ENCODE data around the gene NUDT19. TPM values are rescaled to one million over a fixed set of nuclear protein-coding genes. Genes with fewer than 3 reads are reported as not detected.

The NUDT19 gene
- total RNA-seq, 1 experiment from 2014 or later: 6.1 TPM

GRCh38 chr19:32676895-32677359 is 14.7 kb upstream of the NUDT19 start:
- Histone ChIP-seq H4K91ac (ENCODE audit: insufficient read length, low read depth, low read length) (no peak overlapping the region), H3K27ac (ENCODE audit: insufficient read length, low read depth, low read length) (no peak overlapping the region), H3K23me2 (ENCODE audit: insufficient read length, low read depth, low read length, poor library complexity, severe bottlenecking) (peaks cover 9% of the 10 kb centered on the region), H3K18ac (ENCODE audit: insufficient read length, low read depth, low read length) (no peak overlapping the region), H4K8ac (replicated peaks; ENCODE audit: insufficient read length, low read depth, low read length) (no peak overlapping the region), H4K20me1 (ENCODE audit: control insufficient read depth, insufficient read depth, insufficient read length) (no peaks in the 10 kb centered on the region), H3K4me2 (ENCODE audit: insufficient read depth, insufficient read length, low read length) (peak overlapping the region; percentile 35), H2BK20ac (ENCODE audit: low read depth, low read length, poor library complexity, severe bottlenecking) (no peak overlapping the region), H3K23ac (ENCODE audit: insufficient read length, low read depth, low read length) (no peak overlapping the region), H2AK5ac (ENCODE audit: insufficient read length, low read length) (no peak overlapping the region), H2BK120ac (ENCODE audit: low read depth, low read length, poor library complexity, severe bottlenecking) (no peak overlapping the region), H2AFZ (ENCODE audit: low read length) (no peak overlapping the region), H3T11ph (ENCODE audit: low read length) (no peak overlapping the region), H3K9me3 (ENCODE audit: control insufficient read depth, low read depth, low read length) (no peaks in the 10 kb centered on the region), H3K79me1 (ENCODE audit: insufficient read depth, low read depth, low read length, poor library complexity, severe bottlenecking) (peaks cover 10% of the 10 kb centered on the region), H2BK15ac (ENCODE audit: low read depth, low read length) (no peak overlapping the region), H3K4ac (ENCODE audit: low read depth, low read length) (no peak overlapping the region), H4K5ac (ENCODE audit: insufficient read length, low read depth, low read length) (no peak overlapping the region), H3K56ac (ENCODE audit: insufficient read length, low read depth, low read length) (no peak overlapping the region), H2BK12ac (ENCODE audit: insufficient read length, low read depth, low read length) (no peak overlapping the region), H3K14ac (ENCODE audit: insufficient read depth, low read length) (no peak overlapping the region), H3K27me3 (ENCODE audit: insufficient read depth, low read length) (peaks cover 18% of the 10 kb centered on the region; the same call in 1 of the 2 replicates), H3K4me1 (ENCODE audit: insufficient read depth, low read length) (no peaks in the 10 kb centered on the region), H2BK5ac (ENCODE audit: insufficient read length, low read length) (no peak overlapping the region), H3K9ac (ENCODE audit: extremely low read depth, insufficient read length, low read length) (no peak overlapping the region), H3K79me2 (ENCODE audit: insufficient read depth, low read length) (peaks cover 13% of the 10 kb centered on the region; the same call in 1 of the 2 replicates)
- TF ChIP-seq CTCF (conservative IDR thresholded peaks at IDR 0.05): no peak
- Mint-ChIP-seq H3K4me1 (peaks cover 19 to 24% of the 10 kb centered on the region in 2 experiments), H3K9me3 (peaks cover 0 to 1% of the 10 kb centered on the region in 2 experiments; a peak in 3 of 5 replicates), H3K4me3 (peak overlapping the region; percentile 34 to 74), H3K27me3 (ENCODE audit: low read depth) (peaks cover 49% of the 10 kb centered on the region), H3K36me3 (ENCODE audit: insufficient read depth in 1 of 3, low read depth in 3 of 3) (peaks cover 0 to 2% (median 0%) of the 10 kb centered on the region in 3 experiments; a peak in 2 of 7 replicates), H3K27ac (no peak overlapping the region; a peak in 1 of 7 replicates)
- WGBS (ENCODE audit: extremely low coverage, insufficient read length, low lambda C conversion rate): no CpG with 5 or more reads among the region's 33 CpGs
- no peak for DNase-seq
